CD4-positive, alpha-beta T cell treated with Interleukin-17A for 4 hours (primary cell): ENCODE data around the gene TCEAL4.
"Not testable (repeated sequence)": the region's sequence is repeated elsewhere in the genome, so short reads cannot be mapped to it uniquely, and the experiment has no call there.

Experiments
- DNase-seq: peaks from one replicate; pipeline ENCODE4 v3.0.0-alpha.2; 2020; ENCODE audit warnings: mixed read lengths

Gene TCEAL4

DNA sequence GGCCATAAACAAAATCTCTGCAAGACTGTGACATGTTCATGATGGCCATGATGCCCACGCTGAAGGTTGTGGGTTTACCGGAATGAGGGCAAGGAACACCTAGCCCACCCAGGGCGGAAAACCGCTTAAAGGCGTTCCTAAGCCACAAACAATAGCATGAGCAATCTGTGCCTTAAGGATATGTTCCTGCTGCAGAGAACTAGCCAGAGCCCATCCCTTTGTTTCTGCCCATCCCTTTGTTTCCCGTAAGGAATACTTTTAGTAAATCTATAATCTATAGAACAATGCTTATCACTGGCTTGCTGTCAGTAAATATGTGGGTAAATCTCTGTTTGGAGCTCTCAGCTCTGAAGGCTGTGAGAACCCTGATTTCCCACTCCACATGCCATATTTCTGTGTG is 9.9 kb downstream of the TCEAL4 start:
- DNase-seq, result not testable (repeated sequence)

DNA sequence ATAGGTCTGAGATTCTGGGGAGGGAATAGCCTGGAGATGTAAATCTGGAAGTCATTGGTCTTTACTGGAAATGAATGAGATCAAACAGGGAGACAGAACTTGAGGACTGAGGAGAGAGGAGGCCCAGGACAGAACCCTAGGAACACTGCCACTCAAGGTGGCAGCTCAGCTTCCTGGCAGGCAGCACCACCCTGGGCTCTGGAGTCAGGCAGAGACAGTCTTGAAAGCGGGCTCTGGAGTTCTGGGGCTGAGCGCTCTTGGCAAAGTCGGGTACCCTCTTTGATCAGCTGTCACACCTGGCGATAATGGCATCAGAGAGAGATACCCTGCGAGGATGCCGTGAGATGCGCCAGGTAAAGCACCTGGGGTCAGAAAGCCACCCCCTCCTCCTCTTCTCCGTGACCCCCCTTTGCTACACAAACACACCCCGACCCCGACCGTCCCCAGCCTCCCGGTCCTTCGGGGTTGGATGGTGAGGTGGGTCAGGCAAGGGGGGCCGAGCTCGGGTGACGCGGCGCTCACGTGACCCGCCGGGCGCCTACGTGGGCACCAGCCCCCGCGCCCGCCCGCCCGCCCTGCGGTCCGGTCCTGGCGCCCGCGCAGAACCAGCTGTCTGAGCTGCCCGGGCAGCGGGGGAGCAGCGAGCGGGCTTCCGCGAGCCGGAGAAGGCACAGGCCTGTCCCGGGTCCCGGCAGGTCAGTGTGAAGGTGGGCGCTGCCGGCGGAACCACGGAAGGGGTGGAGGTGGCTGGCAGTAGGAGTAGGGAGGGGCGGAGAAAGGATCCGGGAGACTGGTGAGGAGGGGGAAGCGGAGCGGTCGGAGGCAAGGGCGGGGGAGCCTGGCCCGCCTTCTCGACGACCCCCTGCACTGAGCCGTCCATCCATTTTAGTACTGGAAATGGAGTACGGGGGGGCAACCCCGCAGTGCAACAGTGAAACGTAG is 22.3 kb downstream of the TCEAL4 start, which contains the start of gene TCEAL3:
TSS of gene TCEAL3 (plus strand) at position 600 of the 942 bp plus-strand sequence. CDS start 1,102 bp downstream, outside the sequence.
- DNase-seq, result peak; percentile 56

DNA sequence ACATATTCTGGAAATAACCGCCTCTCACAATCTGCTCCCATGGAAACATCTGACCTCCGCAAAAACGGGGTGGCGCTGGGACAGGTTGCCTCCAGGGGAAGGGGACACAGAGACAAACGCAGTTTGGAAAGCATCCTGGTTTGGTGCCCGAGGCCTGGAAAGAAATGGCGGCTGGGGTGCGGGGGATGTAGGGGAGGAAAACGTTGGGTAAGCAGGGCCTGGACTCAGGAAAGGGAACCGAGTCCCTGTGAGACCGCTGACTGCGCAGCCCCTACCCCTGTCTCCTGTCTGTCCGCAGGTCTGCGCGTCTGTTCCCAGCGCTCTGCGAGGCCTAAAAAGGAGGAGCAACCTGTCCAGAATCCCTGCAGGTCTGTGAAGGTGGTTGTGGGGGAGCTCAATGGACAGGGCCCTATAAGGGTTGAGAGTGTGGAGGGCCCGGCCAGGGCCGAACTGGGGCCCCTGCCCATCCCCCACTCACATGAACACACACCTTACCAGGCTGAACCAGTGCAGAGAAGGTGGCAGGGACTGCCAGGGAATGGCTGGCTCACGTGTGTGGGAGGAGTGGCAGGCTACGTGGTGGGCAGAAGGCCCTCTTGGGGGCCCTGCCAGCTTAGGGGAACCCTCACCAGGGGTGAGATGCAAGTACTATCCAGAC is 23.1 kb downstream of the TCEAL4 start:
- no peak for DNase-seq

DNA sequence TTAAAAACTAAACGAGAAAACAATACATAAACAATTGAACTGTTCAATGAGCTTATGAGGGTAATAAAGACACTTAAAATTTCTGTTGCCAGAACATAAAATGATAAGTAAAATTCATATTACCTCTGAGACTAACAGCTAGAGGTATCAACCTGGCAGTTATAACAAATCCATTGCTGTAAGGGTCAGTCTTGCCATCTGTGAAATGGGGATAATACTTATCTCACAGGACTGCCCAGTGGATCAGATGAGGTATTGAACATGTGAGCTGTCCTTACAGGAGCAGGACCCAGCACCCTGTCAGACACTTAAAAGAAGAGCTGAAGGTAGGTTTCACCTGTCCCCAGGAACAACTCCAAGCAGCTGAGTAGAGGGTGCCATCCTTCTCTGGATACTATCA is 25.0 kb downstream of the TCEAL4 start:
- no peak for DNase-seq

DNA sequence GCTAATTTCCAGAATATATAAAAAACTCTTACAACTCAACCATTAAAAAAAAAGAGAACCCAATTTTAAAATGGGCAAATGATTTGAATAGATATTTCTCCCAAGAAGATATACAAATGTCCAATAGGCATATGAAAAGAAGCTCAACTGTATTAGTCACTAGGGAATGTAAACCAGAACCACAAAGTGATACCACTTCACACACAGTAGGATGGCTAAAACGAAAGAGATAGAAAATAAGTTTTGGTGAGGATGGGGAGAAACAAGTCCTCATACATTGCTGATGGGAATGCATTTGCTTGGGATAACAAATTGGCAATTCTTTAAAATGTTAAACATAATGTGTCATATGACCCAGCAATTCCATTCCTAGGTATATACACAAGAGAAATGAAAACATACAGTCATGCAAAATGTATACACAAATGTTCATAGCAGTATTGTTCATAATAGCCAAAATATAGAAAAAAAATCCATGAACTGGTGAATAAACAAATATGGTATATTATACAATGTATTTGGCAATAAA is 28.1 kb downstream of the TCEAL4 start:
- DNase-seq, result no peak

DNA sequence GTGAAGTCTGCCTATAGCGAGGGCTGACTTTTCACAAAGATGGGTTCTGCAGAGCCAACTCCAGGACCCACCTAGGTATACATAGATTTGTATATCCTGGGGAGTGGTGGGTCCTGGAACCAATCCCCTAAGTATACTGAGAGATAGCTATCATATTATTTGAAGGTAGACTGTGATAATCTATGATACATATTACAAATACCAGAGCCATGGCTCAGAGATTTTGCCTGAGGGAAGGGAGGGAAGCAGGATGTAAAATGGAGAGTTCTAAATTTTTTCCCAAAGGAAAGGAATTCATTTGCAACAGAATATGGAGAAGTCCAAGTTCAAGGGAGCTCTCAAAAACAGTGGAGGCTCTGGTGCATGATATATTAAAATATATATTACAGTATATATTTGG is 29.7 kb downstream of the TCEAL4 start:
- DNase-seq, result no peak

DNA sequence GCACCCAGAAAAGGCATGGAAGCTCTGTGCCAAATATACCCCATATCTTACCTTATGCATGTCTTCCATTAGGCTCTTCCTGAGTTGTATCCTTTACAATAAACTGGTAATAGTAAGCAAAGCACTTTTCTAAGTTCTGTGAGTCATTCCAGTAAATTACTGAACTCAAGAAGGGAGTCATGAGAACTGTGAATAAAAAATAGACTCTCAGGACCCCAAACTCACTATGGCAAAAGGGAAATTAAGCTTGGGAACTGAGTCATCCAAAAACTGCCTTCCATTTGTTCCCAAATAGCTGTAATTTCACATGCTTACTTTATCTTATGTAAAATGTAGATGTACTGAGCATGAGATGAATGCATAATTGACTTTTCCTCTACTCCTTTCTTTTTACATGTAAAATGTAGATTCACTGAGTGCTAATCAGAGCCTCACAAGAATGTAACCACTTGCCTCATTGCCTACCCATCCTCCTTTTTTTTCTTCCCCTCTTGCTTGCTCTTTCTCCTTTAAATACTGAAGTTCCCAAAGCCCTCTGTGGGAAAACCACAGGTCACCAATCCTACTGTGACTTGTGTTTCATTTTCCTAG is 30.6 kb downstream of the TCEAL4 start:
- DNase-seq, result no peak

DNA sequence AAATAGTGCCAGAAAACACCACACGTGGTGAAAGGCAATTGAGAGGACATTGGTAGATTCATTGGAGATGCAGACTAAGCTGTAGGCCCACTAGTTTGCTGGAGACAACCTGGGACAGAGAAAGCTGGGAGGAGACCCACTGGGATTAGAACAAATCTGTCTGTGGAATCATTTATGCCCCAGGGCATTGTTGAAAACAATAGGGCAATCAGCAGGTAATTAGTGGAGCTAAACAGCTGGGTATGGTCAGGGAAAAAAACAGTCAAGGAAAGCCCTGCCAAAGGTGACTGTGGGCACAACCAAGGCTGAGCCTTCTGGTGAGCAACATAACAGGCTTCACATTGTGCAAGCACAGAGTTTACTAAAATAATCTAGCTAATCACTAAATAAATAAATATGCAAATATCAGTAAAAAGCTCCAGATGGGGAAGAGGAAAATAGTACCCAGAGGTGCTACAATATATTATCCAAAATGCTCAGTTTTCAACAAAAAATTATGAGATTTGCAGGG is 31.4 kb downstream of the TCEAL4 start:
- no peak for DNase-seq

DNA sequence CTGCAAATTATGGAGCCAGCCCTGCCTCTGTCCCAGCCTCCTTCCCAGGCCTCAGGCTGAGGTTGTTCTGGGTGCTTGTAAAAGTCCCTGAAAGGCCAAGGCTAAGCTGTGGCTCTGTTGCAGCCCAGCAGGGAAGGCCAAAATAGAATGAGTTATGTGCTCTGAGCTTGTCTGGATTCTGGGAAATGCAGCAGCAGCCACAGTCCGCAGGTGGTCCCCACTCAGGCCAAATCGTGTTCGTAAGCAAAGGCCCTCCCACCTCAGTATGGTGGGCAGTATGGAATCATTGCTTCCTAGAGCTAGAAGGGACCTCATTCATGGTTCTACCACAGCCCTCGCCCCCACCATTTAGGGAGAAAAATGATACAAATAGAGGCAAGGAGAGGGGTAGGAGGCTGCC is 38.8 kb downstream of the TCEAL4 start:
- no peak for DNase-seq

DNA sequence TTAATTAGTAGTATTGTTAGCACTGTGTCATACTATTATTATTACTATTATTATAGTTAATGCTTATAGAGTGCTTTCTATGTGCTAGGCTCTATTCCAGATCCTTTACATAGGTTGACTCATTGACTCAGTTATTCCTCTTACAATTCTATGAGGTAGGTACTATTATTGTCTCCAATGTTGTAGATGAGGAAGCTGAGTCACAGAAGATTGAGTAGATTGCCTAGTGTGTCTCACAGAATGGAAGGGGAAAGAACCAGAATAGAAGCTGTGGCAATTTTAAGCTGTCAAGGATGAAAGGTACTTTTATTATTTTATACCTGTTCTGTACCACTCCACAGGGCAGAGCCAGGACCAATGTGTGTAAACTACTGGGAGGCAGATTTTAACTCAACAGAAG is 41.5 kb downstream of the TCEAL4 start:
- no peak for DNase-seq

DNA sequence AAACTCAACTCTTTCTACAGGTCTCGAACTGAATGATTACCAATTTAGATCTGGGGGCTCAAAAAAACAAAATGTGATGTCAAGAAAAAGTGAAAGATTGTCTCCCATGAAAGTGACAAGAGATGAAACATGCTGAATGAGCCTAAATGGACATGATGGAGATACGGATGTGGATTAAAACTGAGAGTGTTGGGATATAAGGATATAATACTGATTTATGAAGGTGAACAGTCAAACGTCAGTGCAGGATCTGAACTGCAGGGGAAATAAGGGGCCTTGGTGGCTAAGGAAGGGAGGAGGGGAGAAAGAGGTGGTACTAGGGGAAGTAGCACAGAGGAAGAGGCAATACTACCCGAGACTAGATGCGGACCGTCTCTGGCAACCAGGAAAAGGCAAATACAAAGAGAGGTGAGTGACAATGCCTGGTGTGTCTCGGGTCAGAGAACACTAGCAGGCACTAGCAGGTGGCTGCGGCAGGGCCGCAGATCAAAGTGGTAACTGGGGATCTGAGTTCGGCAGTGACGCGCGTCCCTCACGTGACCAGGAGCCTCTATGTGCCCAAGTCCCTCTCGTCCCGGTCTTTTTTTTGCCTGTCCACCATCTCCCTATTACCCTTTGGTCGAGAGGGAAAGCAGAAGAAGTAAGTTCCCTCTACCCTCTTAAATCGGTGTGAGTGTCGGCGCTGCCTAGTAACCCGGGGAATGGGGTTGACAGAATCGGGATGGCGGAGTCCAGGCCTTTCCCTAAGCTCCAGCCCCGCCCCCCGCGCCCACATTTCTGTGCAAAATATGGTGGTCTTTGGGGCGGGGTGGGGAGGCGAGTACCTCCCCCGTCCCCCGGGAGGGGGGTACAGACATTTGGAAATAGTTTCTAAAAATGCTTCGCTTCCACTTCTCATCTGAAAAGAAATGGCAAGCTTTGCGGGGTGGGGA is 43.3 kb downstream of the TCEAL4 start, which contains the start of gene TCEAL1:
TSS of gene TCEAL1 (plus strand) at position 590 of the 932 bp plus-strand sequence. CDS start 942 bp downstream, outside the sequence.
- DNase-seq, result peak; percentile 55

DNA sequence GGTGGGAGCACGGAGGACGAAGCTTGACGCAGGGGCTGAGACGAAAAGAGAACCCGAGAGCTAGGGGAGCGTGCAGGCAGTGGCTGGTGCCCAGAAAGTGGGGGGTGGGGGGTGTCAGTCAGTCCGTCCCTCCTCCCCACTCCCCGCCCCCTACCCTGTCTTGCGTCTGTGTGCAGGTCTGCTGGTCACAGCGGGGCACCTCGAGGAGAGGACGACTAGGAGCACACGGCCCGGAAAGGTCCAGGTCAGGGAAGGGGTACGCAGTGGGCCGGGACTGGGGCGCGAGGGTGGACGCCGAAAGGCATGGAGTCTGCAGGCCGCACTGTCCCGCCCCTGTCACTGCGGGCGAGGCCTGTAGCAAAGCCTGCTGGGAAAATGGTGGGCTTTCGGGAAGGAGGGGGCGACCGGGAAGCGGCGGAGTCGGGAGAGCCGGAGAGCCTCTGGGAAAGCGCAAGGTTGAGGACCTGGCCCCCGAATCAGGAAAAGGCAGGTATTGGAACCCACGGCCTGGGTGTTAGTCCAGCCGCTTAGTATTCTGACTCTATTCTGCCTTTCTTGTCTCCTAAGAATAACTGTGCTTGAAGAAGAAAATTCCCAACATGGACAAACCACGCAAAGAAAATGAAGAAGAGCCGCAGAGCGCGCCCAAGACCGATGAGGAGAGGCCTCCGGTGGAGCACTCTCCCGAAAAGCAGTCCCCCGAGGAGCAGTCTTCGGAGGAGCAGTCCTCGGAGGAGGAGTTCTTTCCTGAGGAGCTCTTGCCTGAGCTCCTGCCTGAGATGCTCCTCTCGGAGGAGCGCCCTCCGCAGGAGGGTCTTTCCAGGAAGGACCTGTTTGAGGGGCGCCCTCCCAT is 44.2 kb downstream of the TCEAL4 start:
- peak; percentile 44 for DNase-seq

DNA sequence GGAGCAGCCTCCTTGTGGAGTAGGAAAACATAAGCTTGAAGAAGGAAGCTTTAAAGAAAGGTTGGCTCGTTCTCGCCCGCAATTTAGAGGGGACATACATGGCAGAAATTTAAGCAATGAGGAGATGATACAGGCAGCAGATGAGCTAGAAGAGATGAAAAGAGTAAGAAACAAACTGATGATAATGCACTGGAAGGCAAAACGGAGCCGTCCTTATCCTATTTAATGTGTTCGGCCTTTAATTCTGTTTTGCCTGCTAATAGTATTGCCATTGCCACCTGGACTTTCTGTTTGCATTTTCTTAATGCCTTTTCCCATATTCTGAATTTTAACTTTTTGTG is 44.8 kb downstream of the TCEAL4 start:
- no peak for DNase-seq

DNA sequence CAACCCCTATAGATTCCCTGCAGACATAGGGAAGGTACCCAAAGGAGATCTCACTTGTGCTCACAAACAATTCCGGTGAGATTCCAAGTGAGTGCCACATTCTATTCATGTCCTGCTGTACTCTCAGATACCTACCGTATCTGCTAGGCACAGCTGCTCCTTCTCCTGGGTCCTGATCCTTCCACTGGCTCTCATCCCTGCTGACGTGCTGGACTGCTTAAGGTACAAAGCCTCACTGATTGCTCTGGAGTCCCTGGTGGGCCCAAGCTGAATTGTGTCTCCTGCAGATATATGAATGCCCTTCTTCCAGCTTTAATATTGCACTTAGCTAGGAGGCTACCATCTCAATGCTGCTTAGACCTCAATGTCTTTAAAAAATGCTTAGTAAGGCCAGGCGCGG is 45.8 kb downstream of the TCEAL4 start:
- DNase-seq, result no peak

DNA sequence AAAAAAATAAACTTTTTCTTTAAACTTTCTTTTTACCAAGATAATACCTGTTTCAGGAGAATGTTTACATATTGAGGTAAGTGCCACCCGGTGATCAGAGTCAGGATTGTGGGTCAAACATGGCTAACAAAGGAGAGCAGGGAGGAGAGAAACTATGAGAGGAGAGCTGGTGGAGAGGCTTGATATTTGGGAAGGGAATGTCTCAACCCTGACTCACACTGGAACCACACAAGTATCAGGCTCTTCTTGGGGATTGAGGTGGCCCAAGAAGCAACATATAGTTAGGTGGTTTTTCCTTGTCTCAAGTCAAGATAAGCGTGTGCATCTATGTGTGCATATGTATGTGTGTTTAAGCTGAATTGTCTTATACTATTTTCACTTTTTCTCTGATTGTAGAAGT is 50.1 kb downstream of the TCEAL4 start:
- DNase-seq, result no peak
